IPS-18a (cell line): ENCODE results near the gene APLF.

Source experiments
- H3K27ac ChIP-seq: one replicate; pipeline ENCODE4 v1.5.1; 2013; ENCODE audit warnings: low read length
- H3K27me3 ChIP-seq: one replicate; pipeline ENCODE4 v1.6.1; 2013; ENCODE audit warnings: mild to moderate bottlenecking, low read length; ENCODE audit not compliant: control insufficient read depth, insufficient read depth
- H3K36me3 ChIP-seq: one replicate; pipeline ENCODE4 v1.6.1; 2013; ENCODE audit warnings: low read depth, low read length; ENCODE audit not compliant: control insufficient read depth
- H3K4me1 ChIP-seq: one replicate; pipeline ENCODE4 v1.6.1; 2013; ENCODE audit warnings: low read depth, low read length; ENCODE audit not compliant: control insufficient read depth
- H3K4me3 ChIP-seq: one replicate; pipeline ENCODE4 v1.5.1; 2013; ENCODE audit warnings: low read length
- H3K9ac ChIP-seq: one replicate; pipeline ENCODE4 v1.6.1; 2013; ENCODE audit warnings: mild to moderate bottlenecking, low read length, moderate library complexity
- H3K9me3 ChIP-seq: one replicate; pipeline ENCODE4 v1.6.1; 2013; ENCODE audit warnings: low read depth, low read length; ENCODE audit not compliant: control insufficient read depth

APLF gene, protein sequence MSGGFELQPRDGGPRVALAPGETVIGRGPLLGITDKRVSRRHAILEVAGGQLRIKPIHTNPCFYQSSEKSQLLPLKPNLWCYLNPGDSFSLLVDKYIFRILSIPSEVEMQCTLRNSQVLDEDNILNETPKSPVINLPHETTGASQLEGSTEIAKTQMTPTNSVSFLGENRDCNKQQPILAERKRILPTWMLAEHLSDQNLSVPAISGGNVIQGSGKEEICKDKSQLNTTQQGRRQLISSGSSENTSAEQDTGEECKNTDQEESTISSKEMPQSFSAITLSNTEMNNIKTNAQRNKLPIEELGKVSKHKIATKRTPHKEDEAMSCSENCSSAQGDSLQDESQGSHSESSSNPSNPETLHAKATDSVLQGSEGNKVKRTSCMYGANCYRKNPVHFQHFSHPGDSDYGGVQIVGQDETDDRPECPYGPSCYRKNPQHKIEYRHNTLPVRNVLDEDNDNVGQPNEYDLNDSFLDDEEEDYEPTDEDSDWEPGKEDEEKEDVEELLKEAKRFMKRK

DNA sequence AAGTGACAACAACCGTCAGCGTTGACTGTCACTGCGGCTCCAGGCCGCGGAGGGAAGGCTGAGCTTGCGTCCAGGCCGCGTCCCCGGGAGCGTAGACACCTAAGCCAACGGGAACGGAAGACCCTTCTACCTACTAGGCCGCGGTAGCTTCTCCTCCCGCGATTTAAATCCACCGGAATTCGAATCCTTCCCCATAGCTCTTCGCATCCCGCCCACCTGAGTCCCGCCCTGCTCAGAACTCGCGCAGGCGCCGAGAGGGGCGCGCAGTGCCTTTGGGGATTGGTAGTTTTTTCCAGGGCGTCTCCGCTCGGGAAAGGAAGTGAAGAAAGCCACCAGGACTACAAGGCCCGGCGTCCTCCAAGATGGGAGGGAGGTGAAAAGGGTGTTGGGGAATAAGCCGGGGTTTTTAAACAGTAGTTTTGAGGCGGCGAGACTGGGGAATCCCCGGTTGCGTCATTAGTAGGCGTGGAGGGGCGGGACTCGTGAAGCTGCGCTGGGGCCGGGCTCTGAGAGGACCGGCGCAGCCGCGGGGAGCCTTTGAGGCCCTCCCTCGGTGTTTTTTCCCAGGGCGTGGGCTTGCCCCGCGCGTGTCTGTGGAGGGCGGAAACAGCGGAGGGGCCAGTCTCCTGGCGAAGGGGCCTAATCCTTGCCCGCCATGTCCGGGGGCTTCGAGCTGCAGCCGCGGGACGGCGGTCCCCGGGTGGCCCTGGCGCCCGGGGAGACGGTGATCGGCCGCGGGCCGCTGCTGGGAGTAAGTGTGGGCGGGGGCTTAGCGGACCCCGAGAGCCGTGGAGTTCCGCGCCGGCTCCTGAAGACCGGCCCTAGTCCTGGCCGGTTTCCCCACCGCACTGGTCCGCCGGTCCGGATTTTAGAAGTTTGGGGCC lies at the start of gene APLF, which contains the start of gene FBXO48:
APLF (plus strand) TSS at position 509 of the 884 bp plus-strand sequence; CDS start at position 656, 147 bp downstream.
FBXO48 (minus strand) TSS at position 218 of the 884 bp plus-strand sequence. CDS start 2,149 bp downstream, outside the sequence.
- no peaks in the 10 kb centered on the region for H3K27me3 ChIP-seq
- H3K4me3 ChIP-seq: peak within 1 kb of the TSS; percentile 91
- H3K9ac ChIP-seq: peak within 1 kb of the TSS; percentile 85
- no peaks in the 10 kb centered on the region for H3K36me3 ChIP-seq
- H3K9me3 ChIP-seq: no peaks in the 10 kb centered on the region
- peaks cover 6% of the 10 kb centered on the region for H3K4me1 ChIP-seq
- H3K27ac ChIP-seq: peak within 1 kb of the TSS; percentile 73

DNA sequence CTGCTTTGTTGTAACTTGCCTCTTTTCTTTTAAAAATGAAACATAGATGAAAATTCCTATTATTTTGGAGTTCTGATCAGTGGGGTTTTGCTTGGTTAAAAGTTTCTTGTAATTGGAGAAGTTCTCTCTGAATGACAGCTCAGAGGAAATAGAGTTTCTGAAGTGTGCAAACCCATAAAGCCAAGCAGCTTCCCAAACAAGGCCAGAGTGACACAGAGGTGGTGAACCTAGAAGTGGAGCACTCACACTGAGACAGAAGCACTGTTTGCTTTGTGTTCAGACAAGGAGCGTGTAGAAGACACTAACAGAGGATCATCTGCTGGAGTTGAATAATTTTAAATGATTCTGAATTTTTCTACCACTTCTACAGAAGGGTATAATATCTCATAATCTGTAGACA lies 49.5 kb upstream of the APLF start:
- Histone ChIP-seq H3K27me3 (no peaks in the 10 kb centered on the region), H3K4me3 (no peak overlapping the region), H3K36me3 (no peaks in the 10 kb centered on the region), H3K27ac (no peak overlapping the region), H3K9me3 (no peaks in the 10 kb centered on the region), H3K9ac (no peak overlapping the region), H3K4me1 (peaks cover 12% of the 10 kb centered on the region)

DNA sequence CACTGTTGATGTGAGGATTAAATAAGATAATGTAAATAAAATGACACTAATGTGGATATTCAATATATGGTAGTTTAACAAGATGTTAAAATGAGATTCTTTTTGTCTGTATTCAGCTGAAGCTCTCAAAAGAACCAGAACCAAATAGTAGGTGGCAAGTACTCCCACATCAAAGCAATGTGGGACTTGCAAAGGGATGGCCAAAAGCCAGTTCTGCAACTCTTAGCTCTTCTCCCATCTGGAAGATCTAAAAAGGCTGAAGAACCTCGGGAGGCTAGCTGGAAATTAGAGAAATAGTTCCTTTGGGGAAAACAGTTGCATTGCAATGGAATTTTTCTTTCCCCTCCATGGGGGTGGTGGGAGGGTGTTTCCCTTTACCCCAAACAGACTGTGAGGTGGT lies 49.0 kb upstream of the APLF start:
- no peaks in the 10 kb centered on the region for H3K27me3 ChIP-seq
- H3K4me1 ChIP-seq: peaks cover 12% of the 10 kb centered on the region
- no peak overlapping the region for H3K9ac ChIP-seq
- no peak overlapping the region for H3K4me3 ChIP-seq
- H3K27ac ChIP-seq: no peak overlapping the region
- no peaks in the 10 kb centered on the region for H3K9me3 ChIP-seq
- H3K36me3 ChIP-seq: no peaks in the 10 kb centered on the region

- Histone ChIP-seq H3K4me3 (no peak overlapping the region), H3K9me3 (no peaks in the 10 kb centered on the region), H3K36me3 (no peaks in the 10 kb centered on the region), H3K9ac (no peak overlapping the region), H3K27ac (no peak overlapping the region), H3K27me3 (no peaks in the 10 kb centered on the region), H3K4me1 (peaks cover 12% of the 10 kb centered on the region)
These were observed 48.5 kb upstream of the APLF start for GRCh38 chr2:68418855-68419254.

GRCh38 chr2:68420254-68420910 lies 47.0 kb upstream of the APLF start:
- Histone ChIP-seq H3K9ac (no peak overlapping the region), H3K4me1 (peaks cover 12% of the 10 kb centered on the region), H3K36me3 (no peaks in the 10 kb centered on the region), H3K4me3 (no peak overlapping the region), H3K27me3 (no peaks in the 10 kb centered on the region), H3K9me3 (no peaks in the 10 kb centered on the region), H3K27ac (no peak overlapping the region)

DNA sequence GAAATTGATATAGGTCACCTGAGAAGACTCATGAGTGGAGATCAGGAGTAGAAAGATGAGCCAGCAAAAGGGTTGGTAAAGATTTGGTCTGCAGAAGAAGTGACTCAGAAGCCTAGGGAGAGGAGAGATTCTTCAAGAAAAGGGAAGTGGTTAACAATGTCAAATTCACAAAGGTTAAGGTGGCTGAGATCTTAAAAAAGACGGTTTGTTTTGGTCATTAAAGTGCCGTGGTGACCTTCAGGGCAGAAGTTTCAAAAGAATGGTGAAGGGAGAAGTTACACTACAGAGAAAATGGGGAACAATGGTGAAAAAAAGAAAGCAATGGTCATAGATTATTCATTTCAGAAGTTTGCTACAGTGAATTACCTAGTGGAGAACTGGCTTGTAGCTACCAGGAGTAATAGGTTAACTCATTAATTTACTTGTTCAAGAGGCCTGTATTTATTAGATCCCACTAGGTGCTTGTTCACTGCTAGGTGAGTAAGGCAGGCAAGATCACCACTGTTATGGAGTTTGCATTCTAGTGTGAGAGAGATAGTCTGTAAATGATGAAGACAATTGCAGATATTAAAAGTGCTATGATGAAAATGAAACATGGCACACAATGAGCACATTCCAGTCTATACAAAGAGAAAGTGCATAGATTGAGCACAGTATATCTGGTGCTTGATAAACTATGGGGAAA lies 43.3 kb upstream of the APLF start:
- H3K9ac ChIP-seq: no peak overlapping the region
- H3K4me1 ChIP-seq: peaks cover 5% of the 10 kb centered on the region
- H3K27me3 ChIP-seq: no peaks in the 10 kb centered on the region
- no peaks in the 10 kb centered on the region for H3K9me3 ChIP-seq
- no peak overlapping the region for H3K27ac ChIP-seq
- no peaks in the 10 kb centered on the region for H3K36me3 ChIP-seq
- H3K4me3 ChIP-seq: no peak overlapping the region

DNA sequence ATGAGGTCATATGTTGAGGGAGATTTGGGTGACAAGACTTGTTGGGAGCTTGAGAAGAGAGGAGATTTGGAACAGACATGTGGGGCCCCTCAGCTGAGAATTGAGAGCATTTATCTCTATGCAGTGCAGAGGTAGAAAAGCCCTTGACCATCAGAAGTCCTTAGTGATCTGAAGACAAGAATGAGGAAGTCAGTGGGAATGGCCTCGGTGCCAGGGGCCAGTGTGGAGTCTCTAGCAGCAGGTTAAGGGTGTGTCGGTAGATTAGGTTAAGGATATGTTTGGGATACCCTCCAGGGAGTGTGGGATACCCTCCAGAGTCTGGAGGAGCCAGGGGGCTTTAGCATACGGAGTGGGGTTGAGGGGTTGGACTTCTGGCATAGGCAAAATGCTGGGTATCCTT lies 41.9 kb upstream of the APLF start:
- Histone ChIP-seq H3K27ac (no peak overlapping the region), H3K27me3 (no peaks in the 10 kb centered on the region), H3K9me3 (no peaks in the 10 kb centered on the region), H3K4me1 (no peaks in the 10 kb centered on the region), H3K9ac (no peak overlapping the region), H3K36me3 (no peaks in the 10 kb centered on the region), H3K4me3 (no peak overlapping the region)

GRCh38 chr2:68426446-68426845 lies 40.9 kb upstream of the APLF start:
- H3K9me3 ChIP-seq: no peaks in the 10 kb centered on the region
- no peak overlapping the region for H3K4me3 ChIP-seq
- no peaks in the 10 kb centered on the region for H3K4me1 ChIP-seq
- no peaks in the 10 kb centered on the region for H3K36me3 ChIP-seq
- no peak overlapping the region for H3K27ac ChIP-seq
- H3K27me3 ChIP-seq: no peaks in the 10 kb centered on the region
- H3K9ac ChIP-seq: no peak overlapping the region

DNA sequence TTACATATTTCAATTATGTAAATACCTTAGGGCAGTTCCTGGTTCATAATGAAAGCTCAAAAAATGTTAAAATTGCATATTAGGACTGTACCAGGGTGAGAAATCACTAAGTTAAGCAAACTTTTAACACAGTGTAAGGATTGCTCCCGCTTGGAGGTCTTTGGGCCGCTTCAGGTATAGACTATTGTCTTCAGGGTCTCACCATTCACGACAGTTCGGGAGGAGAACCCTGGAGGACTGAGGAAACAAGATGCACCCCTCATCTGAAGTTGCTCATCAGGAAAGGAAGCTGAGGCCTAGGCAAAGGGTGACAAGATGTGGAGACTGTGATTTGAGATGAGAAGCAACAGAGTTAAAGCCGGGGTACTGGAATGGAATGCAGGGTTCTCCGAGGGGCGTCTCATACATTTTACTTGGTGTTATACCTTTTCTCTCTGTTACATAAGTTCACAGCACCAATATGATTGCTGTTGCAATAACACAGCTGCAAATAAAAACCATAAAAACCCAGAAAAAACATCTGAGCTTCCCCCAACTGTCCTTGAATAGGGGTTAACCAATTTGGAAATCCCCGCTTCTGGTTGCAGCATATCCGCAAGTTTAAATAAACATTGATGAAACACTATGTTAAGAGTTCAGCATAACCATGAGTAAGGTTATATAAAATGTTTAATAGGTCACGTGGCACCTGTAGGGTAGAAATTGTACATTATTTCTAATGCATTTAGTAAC lies 40.4 kb upstream of the APLF start:
- no peak overlapping the region for H3K27ac ChIP-seq
- H3K27me3 ChIP-seq: no peaks in the 10 kb centered on the region
- no peaks in the 10 kb centered on the region for H3K9me3 ChIP-seq
- no peak overlapping the region for H3K4me3 ChIP-seq
- H3K36me3 ChIP-seq: no peaks in the 10 kb centered on the region
- no peak overlapping the region for H3K9ac ChIP-seq
- H3K4me1 ChIP-seq: no peaks in the 10 kb centered on the region

- no peak overlapping the region for H3K9ac ChIP-seq
- H3K27me3 ChIP-seq: no peaks in the 10 kb centered on the region
- no peaks in the 10 kb centered on the region for H3K36me3 ChIP-seq
- no peaks in the 10 kb centered on the region for H3K9me3 ChIP-seq
- H3K27ac ChIP-seq: no peak overlapping the region
- no peak overlapping the region for H3K4me3 ChIP-seq
- H3K4me1 ChIP-seq: no peaks in the 10 kb centered on the region
These were observed 39.3 kb upstream of the APLF start for GRCh38 chr2:68428126-68428525.
